ENCODE measurements around the gene GLT6D1.
"Not testable (repeated sequence)": the region's sequence is repeated elsewhere in the genome, so short reads cannot be mapped to it uniquely, and the experiment has no call there.

GRCh38 chr9:135636930-135637530, 2.3 kb downstream of the GLT6D1 start:
- TF ChIP-seq MAX (IDR thresholded peaks at IDR 0.05); EZH2 (IDR thresholded peaks at IDR 0.05; ENCODE audit: low read depth, low read length, severe bottlenecking); CTCF (IDR thresholded peaks at IDR 0.05; ENCODE audit: control extremely low read depth in 1 of 3, insufficient read depth in 1 of 3, low read depth in 1 of 3, low read length in 3 of 3); ATF2 (IDR thresholded peaks at IDR 0.05; ENCODE audit: low read length); POLR2A (IDR thresholded peaks at IDR 0.05; ENCODE audit: control extremely low read depth in 1 of 2, low read depth in 2 of 2, low read length in 2 of 2); TCF12 (IDR thresholded peaks at IDR 0.05; ENCODE audit: low read depth, low read length); FOSL1 (IDR thresholded peaks at IDR 0.05; ENCODE audit: insufficient read depth, low read depth, low read length); RFX5 (IDR thresholded peaks at IDR 0.05; ENCODE audit: borderline replicate concordance, low read depth, low read length); RNF2 (IDR thresholded peaks at IDR 0.05; ENCODE audit: borderline replicate concordance, low read depth, low read length, missing control alignments, poor library complexity, severe bottlenecking): not testable (repeated sequence)

Measured in H1 (cell line).